OCI-LY7 (cell line): ENCODE measurements around the gene PDZD7. TPM values are rescaled to one million over a fixed set of nuclear protein-coding genes. Genes with fewer than 3 reads are reported as not detected.

ENCODE experiments used
- BruUV-seq: library from RNA; stranded (reverse); fragments of 400-500 nt; replicated peaks from 2 replicates; lab custom pipeline; 2021; lab: Mats Ljungman, UMichigan
- CTCF ChIA-PET: fragments of 300-600 bp; sonication (Branson Sonifier 250); formaldehyde crosslinking; loops from one replicate; lab custom pipeline; 2022; ENCODE audit warnings: antibody characterized with exemption; ENCODE audit not compliant: unreplicated experiment; lab: Charles Lee
- POLR2A ChIA-PET: fragments of 300-600 bp; sonication (Branson Sonifier 250); formaldehyde crosslinking; loops from one replicate; lab custom pipeline; 2022; ENCODE audit warnings: antibody characterized with exemption; lab: Charles Lee
- DNase-seq: peaks from one replicate; pipeline ENCODE4 v3.0.0-alpha.2; 2015; ENCODE audit warnings: low spot score
- H2AFZ ChIP-seq: fragments of 200-600 bp; sonication (generic), shearing (Covaris generic); 2 replicates; pipeline ENCODE4 v1.6.1; 2014; ENCODE audit warnings: mild to moderate bottlenecking, antibody characterized with exemption, low read length, moderate library complexity
- H3K27ac ChIP-seq: fragments of 200-600 bp; sonication (generic); 2 replicates; pipeline ENCODE4 v1.5.1; 2014; ENCODE audit warnings: mixed run types, low read depth, mild to moderate bottlenecking, moderate library complexity, low read length, inconsistent platforms; ENCODE audit not compliant: poor library complexity, severe bottlenecking
- H3K36me3 ChIP-seq: fragments of 200-600 bp; sonication (generic); 2 replicates; pipeline ENCODE4 v1.6.1; 2014; ENCODE audit warnings: mild to moderate bottlenecking, antibody characterized with exemption, low read length, moderate library complexity, mixed read lengths; ENCODE audit not compliant: insufficient read depth
- H3K4me1 ChIP-seq: fragments of 200-600 bp; sonication (generic); 2 replicates; pipeline ENCODE4 v1.5.1; 2014; ENCODE audit warnings: mild to moderate bottlenecking, low read length; ENCODE audit not compliant: insufficient read depth, poor library complexity, severe bottlenecking
- H3K4me2 ChIP-seq: fragments of 200-600 bp; sonication (generic); 2 replicates; pipeline ENCODE4 v1.6.1; 2014; ENCODE audit warnings: mild to moderate bottlenecking, low read length
- H3K4me3 ChIP-seq: fragments of 200-600 bp; sonication (generic); 2 replicates; pipeline ENCODE4 v1.5.1; 2014; ENCODE audit warnings: mild to moderate bottlenecking, low read depth, low read length; ENCODE audit not compliant: poor library complexity, severe bottlenecking
- H3K79me2 ChIP-seq: fragments of 200-600 bp; sonication (generic); 2 replicates; pipeline ENCODE4 v1.6.1; 2016; ENCODE audit warnings: low read depth, mild to moderate bottlenecking, low read length, moderate library complexity, mixed read lengths; ENCODE audit not compliant: insufficient read depth
- H3K9me2 ChIP-seq: fragments of 200-600 bp; sonication (generic); 2 replicates; pipeline ENCODE4 v1.6.1; 2016; ENCODE audit warnings: mild to moderate bottlenecking, low read length, mixed read lengths; ENCODE audit not compliant: insufficient read depth
- H3K9me3 ChIP-seq: fragments of 200-600 bp; sonication (generic); 2 replicates; pipeline ENCODE4 v1.6.1; 2014; ENCODE audit warnings: mild to moderate bottlenecking, mixed run types, low read length, mixed read lengths
- H4K20me1 ChIP-seq: fragments of 200-600 bp; sonication (generic); 2 replicates; pipeline ENCODE4 v1.6.1; 2014; ENCODE audit warnings: mild to moderate bottlenecking, antibody characterized with exemption, low read length, moderate library complexity, mixed read lengths; ENCODE audit not compliant: insufficient read depth
- EZH2phosphoT487 ChIP-seq: fragments of 200-600 bp; sonication (generic); IDR thresholded peaks from 2 replicates; pipeline ENCODE4 v1.6.1; 2018; ENCODE audit warnings: low read depth, borderline replicate concordance, mild to moderate bottlenecking, mixed run types, antibody characterized with exemption, low read length, moderate library complexity, mixed read lengths
- intact Hi-C: fragments of 100-400 bp; cut with micrococcal nuclease; formaldehyde crosslinking; loops from one replicate; pipeline ENCODE4 v1.10.0; 2022; ENCODE audit not compliant: unreplicated experiment
- total RNA-seq, 2 experiments: library from RNA; depleted of rRNA in 1 of 2; stranded (reverse); fragments of >200 nt in 1 of 2; shearing (Covaris generic) in 1 of 2; gene quantifications; 2 replicates each; pipeline ENCODE4 v1.2.3, GENCODE V29; 2014 to 2022
- TF ChIP-seq, protein P1 (sequence below): fragments of 200-600 bp; sonication (generic); conservative IDR thresholded peaks from 2 replicates; pipeline ENCODE4 v1.5.1; 2014; ENCODE audit warnings: mild to moderate bottlenecking, antibody characterized with exemption, low read length, moderate library complexity, mixed read lengths

Gene PDZD7
- total RNA-seq, 2 experiments from 2014 or later: 1.6 to 2.1 TPM

DNA sequence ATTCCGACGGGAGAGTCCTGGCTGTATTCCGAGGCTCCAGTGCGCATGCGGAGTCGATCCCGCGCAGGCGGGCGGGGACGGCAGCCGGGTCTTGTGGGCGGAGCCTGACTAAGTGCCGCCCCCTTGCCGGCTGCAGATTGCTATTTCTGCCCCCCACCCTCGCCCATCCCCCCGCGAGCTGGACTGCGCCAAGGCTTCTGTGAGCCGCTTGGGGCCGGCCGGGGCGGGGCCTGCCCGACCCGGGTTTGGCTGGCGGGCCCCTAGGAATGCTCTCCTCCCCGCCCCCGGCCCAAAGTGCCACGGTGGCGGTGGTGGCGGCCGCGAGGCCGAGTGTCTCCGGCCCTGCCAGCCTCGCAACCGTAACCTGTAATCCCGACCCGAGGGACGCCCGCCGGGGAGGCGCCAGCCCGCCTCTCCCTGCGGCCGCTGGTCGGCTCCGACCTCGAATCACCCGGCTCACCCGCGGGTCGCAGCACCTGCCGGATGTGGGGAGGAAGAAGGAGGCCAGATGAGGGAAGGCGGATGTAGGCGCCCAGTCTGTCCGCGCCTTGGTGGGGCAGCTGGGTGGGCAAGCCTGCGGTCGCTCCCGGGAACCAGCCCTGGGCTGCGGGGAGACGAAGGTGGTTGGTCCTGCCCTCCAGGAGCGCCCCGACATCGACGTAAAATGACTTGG is 30.2 kb upstream of the PDZD7 start:
- no TSS peak for BruUV-seq
- H3K27ac ChIP-seq: peak overlapping the region; percentile 94
- peak; percentile 96 for DNase-seq
- H3K4me2 ChIP-seq: peak overlapping the region; percentile 76
- no peaks in the 10 kb centered on the region for H3K9me2 ChIP-seq
- H3K9me3 ChIP-seq: no peaks in the 10 kb centered on the region
- H3K4me3 ChIP-seq: peak overlapping the region; percentile 89
- H3K36me3 ChIP-seq: peaks cover 27% of the 10 kb centered on the region; the same call in 1 of the 2 replicates
- TF ChIP-seq, protein P1, sequence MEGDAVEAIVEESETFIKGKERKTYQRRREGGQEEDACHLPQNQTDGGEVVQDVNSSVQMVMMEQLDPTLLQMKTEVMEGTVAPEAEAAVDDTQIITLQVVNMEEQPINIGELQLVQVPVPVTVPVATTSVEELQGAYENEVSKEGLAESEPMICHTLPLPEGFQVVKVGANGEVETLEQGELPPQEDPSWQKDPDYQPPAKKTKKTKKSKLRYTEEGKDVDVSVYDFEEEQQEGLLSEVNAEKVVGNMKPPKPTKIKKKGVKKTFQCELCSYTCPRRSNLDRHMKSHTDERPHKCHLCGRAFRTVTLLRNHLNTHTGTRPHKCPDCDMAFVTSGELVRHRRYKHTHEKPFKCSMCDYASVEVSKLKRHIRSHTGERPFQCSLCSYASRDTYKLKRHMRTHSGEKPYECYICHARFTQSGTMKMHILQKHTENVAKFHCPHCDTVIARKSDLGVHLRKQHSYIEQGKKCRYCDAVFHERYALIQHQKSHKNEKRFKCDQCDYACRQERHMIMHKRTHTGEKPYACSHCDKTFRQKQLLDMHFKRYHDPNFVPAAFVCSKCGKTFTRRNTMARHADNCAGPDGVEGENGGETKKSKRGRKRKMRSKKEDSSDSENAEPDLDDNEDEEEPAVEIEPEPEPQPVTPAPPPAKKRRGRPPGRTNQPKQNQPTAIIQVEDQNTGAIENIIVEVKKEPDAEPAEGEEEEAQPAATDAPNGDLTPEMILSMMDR: no peak
- TF ChIP-seq EZH2phosphoT487: no peak
- CTCF ChIA-PET: interaction anchor here (0.6 to 1.6 kb wide), 7 partner anchors 7 to 841 kb away, joined by 3 to 6 read pairs (median 4); no protein-coding TSS in a partner anchor
- H2AFZ ChIP-seq: peak overlapping the region; percentile 83
- peaks cover 44% of the 10 kb centered on the region for H3K79me2 ChIP-seq
- no peaks in the 10 kb centered on the region for H4K20me1 ChIP-seq
- POLR2A ChIA-PET: interaction anchor here (0.9 to 2.7 kb wide), 6 partner anchors 8 to 106 kb away, joined by 3 to 19 read pairs (median 4); no protein-coding TSS in a partner anchor
- peaks cover 68% of the 10 kb centered on the region for H3K4me1 ChIP-seq
- intact Hi-C loops: loop anchor here (1.0 to 5.0 kb wide), 3 partner anchors 7 to 149 kb away; partner anchors contain the start of gene SLF2

DNA sequence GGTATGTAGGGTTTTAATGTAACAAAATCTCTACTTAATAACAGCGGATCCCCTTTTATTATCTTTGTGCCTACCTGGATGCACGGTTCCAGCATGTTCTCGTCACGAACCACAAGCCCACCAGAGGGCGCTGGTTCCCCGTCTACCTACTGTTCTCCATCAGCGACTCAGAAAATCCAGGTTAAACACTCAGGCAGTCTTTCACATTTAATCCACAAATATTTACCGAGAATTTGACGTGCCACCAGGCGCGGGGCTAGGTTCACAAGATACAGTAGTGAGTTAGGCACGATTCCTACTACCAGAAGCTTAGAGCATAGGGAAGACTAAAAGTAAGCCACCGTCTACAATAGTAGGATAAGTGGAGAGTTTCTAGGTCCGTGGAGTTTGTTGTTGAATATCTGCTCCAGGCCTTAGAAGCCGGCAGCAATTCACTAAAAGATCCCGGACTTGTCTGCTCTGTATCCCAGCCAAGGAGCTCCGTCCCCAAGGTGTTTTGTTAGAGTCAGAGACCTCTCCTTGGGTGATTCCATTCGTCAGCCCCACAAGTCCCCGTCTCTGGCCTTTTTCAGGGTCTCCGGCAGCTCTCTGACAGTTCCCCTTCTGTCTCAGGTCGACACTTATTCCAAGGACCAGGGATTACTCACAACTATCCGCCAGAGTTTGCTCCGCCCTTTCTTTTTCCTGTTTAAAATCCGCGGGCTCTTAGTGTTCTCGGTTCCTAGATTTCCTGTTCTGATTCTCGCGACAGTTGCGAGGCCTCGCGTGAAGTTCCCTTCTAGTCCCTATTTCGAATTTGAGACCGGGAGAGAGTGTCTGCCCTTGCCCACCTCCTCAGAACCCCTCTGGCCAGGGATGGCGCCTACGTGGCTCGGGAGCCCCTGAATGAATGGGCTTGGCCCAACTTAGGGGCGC is 29.4 kb upstream of the PDZD7 start:
- ChIA-PET POLR2A (interaction anchor here (0.7 to 2.7 kb wide), 8 partner anchors 8 to 889 kb away, joined by 3 to 19 read pairs (median 3); no protein-coding TSS in a partner anchor), CTCF (interaction anchor here (0.9 to 1.1 kb wide), 2 partner anchors 9 to 82 kb away, joined by 3 to 4 read pairs; no protein-coding TSS in a partner anchor)
- peak; percentile 93 for DNase-seq
- Histone ChIP-seq H3K27ac (peak overlapping the region; percentile 94), H3K4me3 (peak overlapping the region; percentile 89), H3K9me2 (no peaks in the 10 kb centered on the region), H3K4me1 (peaks cover 69% of the 10 kb centered on the region), H3K79me2 (peaks cover 52% of the 10 kb centered on the region), H3K9me3 (no peaks in the 10 kb centered on the region), H3K36me3 (peaks cover 35% of the 10 kb centered on the region), H2AFZ (peak overlapping the region; percentile 83), H4K20me1 (no peaks in the 10 kb centered on the region), H3K4me2 (peak overlapping the region; percentile 76)
- intact Hi-C loops: loop anchor here (1.0 to 5.0 kb wide), 3 partner anchors 8 to 148 kb away; partner anchors contain the start of gene SLF2
- TF ChIP-seq, protein P1: peak; percentile 99
- no peak for TF ChIP-seq EZH2phosphoT487
- BruUV-seq: TSS peak; percentile 88
